OCI-LY7 (cell line): Measurements from ENCODE around the gene SOS1. TPM values are rescaled to one million over a fixed set of nuclear protein-coding genes. Genes with fewer than 3 reads are reported as not detected.
A peak's percentile ranks its signal among the peaks of the same experiment; 100 is the strongest.

Experiments
- BruUV-seq: library from RNA; stranded (reverse); fragments of 400-500 nt; replicated peaks from 2 replicates; lab custom pipeline; 2021; lab: Mats Ljungman, UMichigan
- CTCF ChIA-PET: fragments of 300-600 bp; sonication (Branson Sonifier 250); formaldehyde crosslinking; loops from one replicate; lab custom pipeline; 2022; ENCODE audit warnings: antibody characterized with exemption; ENCODE audit not compliant: unreplicated experiment; lab: Charles Lee
- POLR2A ChIA-PET: fragments of 300-600 bp; sonication (Branson Sonifier 250); formaldehyde crosslinking; loops from one replicate; lab custom pipeline; 2022; ENCODE audit warnings: antibody characterized with exemption; lab: Charles Lee
- DNase-seq: peaks from one replicate; pipeline ENCODE4 v3.0.0-alpha.2; 2015; ENCODE audit warnings: low spot score
- H2AFZ ChIP-seq: fragments of 200-600 bp; sonication (generic), shearing (Covaris generic); 2 replicates; pipeline ENCODE4 v1.6.1; 2014; ENCODE audit warnings: mild to moderate bottlenecking, antibody characterized with exemption, low read length, moderate library complexity
- H3K27ac ChIP-seq: fragments of 200-600 bp; sonication (generic); 2 replicates; pipeline ENCODE4 v1.5.1; 2014; ENCODE audit warnings: mixed run types, low read depth, mild to moderate bottlenecking, moderate library complexity, low read length, inconsistent platforms; ENCODE audit not compliant: poor library complexity, severe bottlenecking
- H3K36me3 ChIP-seq: fragments of 200-600 bp; sonication (generic); 2 replicates; pipeline ENCODE4 v1.6.1; 2014; ENCODE audit warnings: mild to moderate bottlenecking, antibody characterized with exemption, low read length, moderate library complexity, mixed read lengths; ENCODE audit not compliant: insufficient read depth
- H3K4me1 ChIP-seq: fragments of 200-600 bp; sonication (generic); 2 replicates; pipeline ENCODE4 v1.5.1; 2014; ENCODE audit warnings: mild to moderate bottlenecking, low read length; ENCODE audit not compliant: insufficient read depth, poor library complexity, severe bottlenecking
- H3K4me2 ChIP-seq: fragments of 200-600 bp; sonication (generic); 2 replicates; pipeline ENCODE4 v1.6.1; 2014; ENCODE audit warnings: mild to moderate bottlenecking, low read length
- H3K4me3 ChIP-seq: fragments of 200-600 bp; sonication (generic); 2 replicates; pipeline ENCODE4 v1.5.1; 2014; ENCODE audit warnings: mild to moderate bottlenecking, low read depth, low read length; ENCODE audit not compliant: poor library complexity, severe bottlenecking
- H3K79me2 ChIP-seq: fragments of 200-600 bp; sonication (generic); 2 replicates; pipeline ENCODE4 v1.6.1; 2016; ENCODE audit warnings: low read depth, mild to moderate bottlenecking, low read length, moderate library complexity, mixed read lengths; ENCODE audit not compliant: insufficient read depth
- H3K9me2 ChIP-seq: fragments of 200-600 bp; sonication (generic); 2 replicates; pipeline ENCODE4 v1.6.1; 2016; ENCODE audit warnings: mild to moderate bottlenecking, low read length, mixed read lengths; ENCODE audit not compliant: insufficient read depth
- H3K9me3 ChIP-seq: fragments of 200-600 bp; sonication (generic); 2 replicates; pipeline ENCODE4 v1.6.1; 2014; ENCODE audit warnings: mild to moderate bottlenecking, mixed run types, low read length, mixed read lengths
- H4K20me1 ChIP-seq: fragments of 200-600 bp; sonication (generic); 2 replicates; pipeline ENCODE4 v1.6.1; 2014; ENCODE audit warnings: mild to moderate bottlenecking, antibody characterized with exemption, low read length, moderate library complexity, mixed read lengths; ENCODE audit not compliant: insufficient read depth
- CTCF ChIP-seq: fragments of 200-600 bp; sonication (generic); conservative IDR thresholded peaks from 2 replicates; pipeline ENCODE4 v1.5.1; 2014; ENCODE audit warnings: mild to moderate bottlenecking, antibody characterized with exemption, low read length, moderate library complexity, mixed read lengths
- EZH2phosphoT487 ChIP-seq: fragments of 200-600 bp; sonication (generic); IDR thresholded peaks from 2 replicates; pipeline ENCODE4 v1.6.1; 2018; ENCODE audit warnings: low read depth, borderline replicate concordance, mild to moderate bottlenecking, mixed run types, antibody characterized with exemption, low read length, moderate library complexity, mixed read lengths
- intact Hi-C: fragments of 100-400 bp; cut with micrococcal nuclease; formaldehyde crosslinking; loops from one replicate; pipeline ENCODE4 v1.10.0; 2022; ENCODE audit not compliant: unreplicated experiment
- total RNA-seq, 2 experiments: library from RNA; depleted of rRNA in 1 of 2; stranded (reverse); fragments of >200 nt in 1 of 2; shearing (Covaris generic) in 1 of 2; gene quantifications; 2 replicates each; pipeline ENCODE4 v1.2.3, GENCODE V29; 2014 to 2022

SOS1 gene
- total RNA-seq, 2 experiments from 2014 or later, result 21.3 to 40.0 TPM

- 0 out of 2 replicates have a peak, but pooled peaks cover 5% of the 10 kb centered on the region for H3K9me3 ChIP-seq
- no peak overlapping the region for H3K4me3 ChIP-seq
- ChIA-PET CTCF (interaction anchor here (0.6 kb wide), 1 partner anchor 274 kb away, joined by 3 read pairs; no protein-coding TSS in a partner anchor), POLR2A (interaction anchor here (0.9 to 3.5 kb wide), 4 partner anchors 12 to 30 kb away, joined by 8 to 28 read pairs (median 14); no protein-coding TSS in a partner anchor)
- intact Hi-C loops, result no loop called here
- no peaks in the 10 kb centered on the region for H3K9me2 ChIP-seq
- no peak overlapping the region for H2AFZ ChIP-seq
- TF ChIP-seq EZH2phosphoT487 (no peak), CTCF (no peak)
- H3K36me3 ChIP-seq, result peaks cover 45% of the 10 kb centered on the region
- H3K4me1 ChIP-seq, result peaks cover 29% of the 10 kb centered on the region
- no peak overlapping the region for H3K27ac ChIP-seq
- DNase-seq, result no peak
- peak overlapping the region; percentile 6; the same call in 1 of the 2 replicates for H3K4me2 ChIP-seq
- peaks cover 83% of the 10 kb centered on the region for H3K79me2 ChIP-seq
- H4K20me1 ChIP-seq, result no peaks in the 10 kb centered on the region
- BruUV-seq, result no TSS peak
Measured at GRCh38 chr2:39095624-39096023, 25.2 kb downstream of the SOS1 start.

- CTCF ChIA-PET, result no interaction called here
- TF ChIP-seq EZH2phosphoT487, result no peak
- no peak for TF ChIP-seq CTCF
- no peak for DNase-seq
- H3K27ac ChIP-seq, result no peak overlapping the region
- 0 out of 2 replicates have a peak, but pooled peaks cover 5% of the 10 kb centered on the region for H3K9me3 ChIP-seq
- intact Hi-C loops, result no loop called here
- no TSS peak for BruUV-seq
- peaks cover 81% of the 10 kb centered on the region for H3K79me2 ChIP-seq
- H3K4me3 ChIP-seq, result no peak overlapping the region
- H3K4me2 ChIP-seq, result peak overlapping the region; percentile 6; the same call in 1 of the 2 replicates
- POLR2A ChIA-PET, result interaction anchor here (0.7 to 3.5 kb wide), 5 partner anchors 14 to 32 kb away, joined by 3 to 28 read pairs (median 9); no protein-coding TSS in a partner anchor
- no peaks in the 10 kb centered on the region for H4K20me1 ChIP-seq
- no peaks in the 10 kb centered on the region for H3K9me2 ChIP-seq
- H3K36me3 ChIP-seq, result peaks cover 42% of the 10 kb centered on the region
- H2AFZ ChIP-seq, result no peak overlapping the region
- H3K4me1 ChIP-seq, result peaks cover 22% of the 10 kb centered on the region
Measured at GRCh38 chr2:39094717-39095363, 26.0 kb downstream of the SOS1 start.
